Stomach (tissue), 4 donors: Measurements from ENCODE around the gene RNF44.

Experiments used
- POLR2A ChIP-seq, 4 donors: fragments of 450-650 bp; IDR thresholded peaks; one replicate each; pipeline ENCODE4 v1.6.1; 2016; ENCODE audit warnings: antibody characterized with exemption in 4 of 4, control low read depth in 2 of 4, mild to moderate bottlenecking in 1 of 4, moderate library complexity in 1 of 4
- TF ChIP-seq, protein P1 (sequence below), 7 experiments: fragments of 450-650 bp in 4 of 7; fragments of 200-600 bp in 3 of 7; sonication (generic) in 3 of 7; IDR thresholded peaks; one replicate each; pipeline ENCODE4 v1.5.1; 2016 to 2019; ENCODE audit warnings: antibody characterized with exemption in 7 of 7, control low read depth in 2 of 7, mild to moderate bottlenecking in 1 of 7

GRCh38 chr5:176542596-176543427, 5.6 kb upstream of the RNF44 start:
- TF ChIP-seq, protein P1, sequence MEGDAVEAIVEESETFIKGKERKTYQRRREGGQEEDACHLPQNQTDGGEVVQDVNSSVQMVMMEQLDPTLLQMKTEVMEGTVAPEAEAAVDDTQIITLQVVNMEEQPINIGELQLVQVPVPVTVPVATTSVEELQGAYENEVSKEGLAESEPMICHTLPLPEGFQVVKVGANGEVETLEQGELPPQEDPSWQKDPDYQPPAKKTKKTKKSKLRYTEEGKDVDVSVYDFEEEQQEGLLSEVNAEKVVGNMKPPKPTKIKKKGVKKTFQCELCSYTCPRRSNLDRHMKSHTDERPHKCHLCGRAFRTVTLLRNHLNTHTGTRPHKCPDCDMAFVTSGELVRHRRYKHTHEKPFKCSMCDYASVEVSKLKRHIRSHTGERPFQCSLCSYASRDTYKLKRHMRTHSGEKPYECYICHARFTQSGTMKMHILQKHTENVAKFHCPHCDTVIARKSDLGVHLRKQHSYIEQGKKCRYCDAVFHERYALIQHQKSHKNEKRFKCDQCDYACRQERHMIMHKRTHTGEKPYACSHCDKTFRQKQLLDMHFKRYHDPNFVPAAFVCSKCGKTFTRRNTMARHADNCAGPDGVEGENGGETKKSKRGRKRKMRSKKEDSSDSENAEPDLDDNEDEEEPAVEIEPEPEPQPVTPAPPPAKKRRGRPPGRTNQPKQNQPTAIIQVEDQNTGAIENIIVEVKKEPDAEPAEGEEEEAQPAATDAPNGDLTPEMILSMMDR (IDR thresholded peaks at IDR 0.05) = peak in 1 of 7 experiments; percentile 28
- no peak for TF ChIP-seq POLR2A (IDR thresholded peaks at IDR 0.05)
